SK-N-SH (cell line): ENCODE data around the gene SLC5A2.

ENCODE experiments used
- CTCF ChIP-seq: fragments of 200-600 bp; sonication (generic); IDR thresholded peaks from 2 replicates; pipeline ENCODE4 v1.6.1; 2017; ENCODE audit warnings: antibody characterized with exemption, mild to moderate bottlenecking, moderate library complexity
- EP300 ChIP-seq, 2 experiments: IDR thresholded peaks; 2 replicates each; pipeline versions ENCODE4 v1.4.0 to v1.6.1; 2012; ENCODE audit warnings: borderline replicate concordance in 1 of 2, low read depth in 1 of 2, low read length in 1 of 2
- EZH2phosphoT487 ChIP-seq: fragments of 200-600 bp; sonication (generic); IDR thresholded peaks from 2 replicates; pipeline ENCODE4 v1.6.1; 2017; ENCODE audit warnings: low read depth, mixed run types, mild to moderate bottlenecking, antibody characterized with exemption, moderate library complexity, borderline replicate concordance
- FOXJ3 ChIP-seq: sonication (generic); formaldehyde crosslinking; IDR thresholded peaks from 2 replicates; pipeline ENCODE4 v1.5.1; 2020; ENCODE audit warnings: mild to moderate bottlenecking, missing genetic modification reagents
- IRF3 ChIP-seq: fragments of 150-350 bp; IDR thresholded peaks from 2 replicates; pipeline ENCODE4 v1.6.1; 2016; ENCODE audit warnings: mild to moderate bottlenecking, low read depth, low read length
- MAX ChIP-seq: IDR thresholded peaks from 2 replicates; pipeline ENCODE4 v1.4.0; 2012; ENCODE audit warnings: low read depth
- NRF1 ChIP-seq: IDR thresholded peaks from 2 replicates; pipeline ENCODE4 v1.6.1; 2012; ENCODE audit warnings: low read depth, mild to moderate bottlenecking, low read length
- PBX3 ChIP-seq: IDR thresholded peaks from 2 replicates; pipeline ENCODE4; 2012
- POLR2AphosphoS5 ChIP-seq: IDR thresholded peaks from 2 replicates; pipeline ENCODE4 v1.6.1; 2012; ENCODE audit warnings: low read depth, low read length
- RCOR1 ChIP-seq: fragments of 150-350 bp; IDR thresholded peaks from 2 replicates; pipeline ENCODE4 v1.6.1; 2017; ENCODE audit warnings: antibody characterized with exemption, low read length
- REST ChIP-seq: IDR thresholded peaks from 2 replicates; pipeline ENCODE4 v1.6.1; 2012; ENCODE audit warnings: mild to moderate bottlenecking, low read depth, low read length, moderate library complexity
- YY1 ChIP-seq: IDR thresholded peaks from 2 replicates; pipeline ENCODE4 v1.4.0; 2012; ENCODE audit warnings: low read depth, mild to moderate bottlenecking

- TF ChIP-seq CTCF (no peak), POLR2AphosphoS5 (no peak), PBX3 (no peak), EZH2phosphoT487 (no peak), EP300 (IDR thresholded peaks at IDR 0.05; ENCODE audit: borderline replicate concordance in 1 of 2, low read depth in 1 of 2, low read length in 1 of 2) (no peak), MAX (no peak), IRF3 (no peak), REST (no peak), FOXJ3 (CRISPR knock-in tag) (no peak), RCOR1 (no peak), YY1 (no peak), NRF1 (no peak)
Measured at GRCh38 chr16:31498493-31498892, 15.6 kb downstream of the SLC5A2 start.
